ENCODE data around the gene EPHB1.

DNA sequence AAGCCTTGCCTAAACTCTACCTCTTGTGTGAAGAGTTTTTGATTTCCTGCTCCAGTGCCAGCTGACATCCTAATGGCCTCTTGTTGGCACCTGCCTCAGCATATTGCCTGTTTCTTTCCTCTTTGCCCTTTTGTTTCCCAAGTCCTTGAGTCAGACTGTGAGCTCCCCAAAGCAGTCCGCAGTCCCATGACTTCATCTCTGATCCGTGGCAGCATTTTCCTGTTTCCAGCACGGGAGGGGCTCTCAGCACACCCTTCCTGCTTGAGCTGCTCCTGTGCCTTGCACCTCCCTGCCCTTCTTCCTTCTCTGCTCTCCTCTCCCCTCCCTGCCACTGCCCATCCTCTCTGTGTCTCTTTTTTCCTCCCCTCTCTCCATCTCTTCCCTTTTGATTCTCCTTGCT is 179.6 kb downstream of the EPHB1 start:
- no peak for TF ChIP-seq POLR2A (IDR thresholded peaks at IDR 0.05)
- TF ChIP-seq, protein P1, sequence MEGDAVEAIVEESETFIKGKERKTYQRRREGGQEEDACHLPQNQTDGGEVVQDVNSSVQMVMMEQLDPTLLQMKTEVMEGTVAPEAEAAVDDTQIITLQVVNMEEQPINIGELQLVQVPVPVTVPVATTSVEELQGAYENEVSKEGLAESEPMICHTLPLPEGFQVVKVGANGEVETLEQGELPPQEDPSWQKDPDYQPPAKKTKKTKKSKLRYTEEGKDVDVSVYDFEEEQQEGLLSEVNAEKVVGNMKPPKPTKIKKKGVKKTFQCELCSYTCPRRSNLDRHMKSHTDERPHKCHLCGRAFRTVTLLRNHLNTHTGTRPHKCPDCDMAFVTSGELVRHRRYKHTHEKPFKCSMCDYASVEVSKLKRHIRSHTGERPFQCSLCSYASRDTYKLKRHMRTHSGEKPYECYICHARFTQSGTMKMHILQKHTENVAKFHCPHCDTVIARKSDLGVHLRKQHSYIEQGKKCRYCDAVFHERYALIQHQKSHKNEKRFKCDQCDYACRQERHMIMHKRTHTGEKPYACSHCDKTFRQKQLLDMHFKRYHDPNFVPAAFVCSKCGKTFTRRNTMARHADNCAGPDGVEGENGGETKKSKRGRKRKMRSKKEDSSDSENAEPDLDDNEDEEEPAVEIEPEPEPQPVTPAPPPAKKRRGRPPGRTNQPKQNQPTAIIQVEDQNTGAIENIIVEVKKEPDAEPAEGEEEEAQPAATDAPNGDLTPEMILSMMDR (IDR thresholded peaks at IDR 0.05), result no peak
